HG03575 (cell line): ENCODE measurements around the gene VPS13D.

Experiments
- ATAC-seq: cut with Tn5 transposase; IDR thresholded peaks from one replicate; pipeline ENCODE4 v1.9.1; 2021; ENCODE audit not compliant: unreplicated experiment, insufficient number of reproducible peaks, low FRiP score; ENCODE audit errors: extremely low read depth

Gene VPS13D

DNA sequence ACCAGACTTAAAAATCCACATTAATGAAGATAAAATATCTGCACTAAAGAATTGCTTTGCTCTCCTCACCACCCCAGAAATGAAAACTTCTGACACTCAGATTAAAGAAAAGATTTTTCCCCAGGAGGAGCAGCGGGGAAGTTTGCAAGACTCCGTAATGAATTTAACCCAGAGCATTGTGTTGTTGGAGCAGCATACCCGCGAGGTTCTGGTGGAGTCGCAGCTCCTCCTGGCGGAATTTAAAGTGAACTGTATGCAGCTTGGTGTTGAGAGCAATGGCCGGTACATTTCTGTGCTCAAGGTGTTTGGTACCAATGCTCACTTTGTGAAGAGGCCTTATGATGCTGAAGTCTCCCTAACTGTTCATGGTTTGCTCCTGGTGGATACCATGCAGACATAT lies 46.4 kb downstream of the VPS13D start:
- ATAC-seq: no peak

GRCh38 chr1:12279003-12279402 lies 49.2 kb downstream of the VPS13D start:
- ATAC-seq: no peak

- ATAC-seq: no peak
Measured at GRCh38 chr1:12279728-12280464, 50.1 kb downstream of the VPS13D start.

DNA sequence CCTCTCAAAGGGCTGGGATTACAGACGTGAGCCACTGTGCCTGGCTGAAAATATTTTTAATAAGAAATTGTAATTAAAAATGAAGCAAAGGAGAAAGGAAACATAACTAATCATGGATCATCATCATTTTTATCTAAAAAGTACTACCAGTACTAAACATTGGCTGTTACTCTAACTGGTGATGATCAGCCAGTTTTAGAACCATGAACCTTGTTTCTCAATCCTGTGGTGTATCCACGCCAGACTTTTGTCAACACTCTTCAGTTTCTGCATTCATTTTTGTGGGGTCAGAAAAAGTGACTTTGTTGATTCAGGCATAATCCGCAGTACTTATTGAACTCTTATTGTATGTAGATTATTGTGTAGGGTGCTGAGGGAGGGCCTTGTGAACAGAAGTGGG lies 52.3 kb downstream of the VPS13D start:
- ATAC-seq: no peak

- no peak for ATAC-seq
Measured at GRCh38 chr1:12284486-12284885, 54.7 kb downstream of the VPS13D start.

DNA sequence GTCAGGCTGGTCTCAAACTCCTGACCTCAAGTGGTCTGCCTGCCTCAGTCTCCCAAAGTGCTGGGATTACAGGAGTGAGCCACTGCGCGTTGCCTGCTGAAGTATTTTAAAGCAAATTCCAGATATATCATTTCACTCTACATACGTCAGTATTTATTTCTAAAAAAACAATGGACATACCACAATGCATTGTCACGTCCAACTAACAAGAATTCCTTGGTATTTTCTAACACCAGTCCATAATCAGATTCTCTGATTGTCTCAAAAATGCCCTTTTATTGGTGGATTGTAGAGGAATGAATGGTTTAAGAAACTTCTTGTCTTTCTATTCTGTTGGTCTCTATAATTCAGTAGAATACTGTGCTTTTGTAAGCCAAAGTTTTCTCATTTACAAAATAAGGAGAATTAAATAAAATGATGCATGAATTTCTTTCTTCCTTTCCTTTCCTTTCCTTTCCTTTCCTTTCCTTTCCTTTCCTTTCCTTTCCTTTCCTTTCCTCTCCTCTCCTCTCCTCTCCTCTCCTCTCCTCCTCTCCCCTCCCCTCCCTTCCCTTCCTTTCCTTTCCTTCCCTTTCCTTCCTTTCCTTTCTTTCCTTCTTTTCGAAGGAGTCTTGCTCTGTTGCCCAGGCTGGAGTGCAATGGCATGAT lies 55.8 kb downstream of the VPS13D start:
- ATAC-seq: no peak

DNA sequence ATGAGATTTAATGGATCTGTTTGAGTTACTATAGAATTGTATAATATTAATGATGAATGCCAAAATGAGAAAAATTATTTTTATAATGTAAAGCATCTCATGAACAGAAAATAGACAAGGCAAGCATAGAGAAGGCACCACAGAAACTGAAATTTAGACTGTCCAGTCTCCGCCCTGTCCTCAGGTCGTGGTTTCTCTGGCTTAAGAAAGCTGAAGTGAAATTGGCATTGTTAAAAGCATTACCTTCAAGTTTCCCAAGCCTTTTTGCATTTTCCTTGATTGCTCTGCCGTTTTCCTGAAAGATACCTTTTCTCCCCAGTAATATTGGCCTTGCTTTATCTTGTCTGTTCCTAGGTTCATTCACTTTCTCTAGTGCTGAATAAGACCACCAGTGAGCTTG lies 58.0 kb downstream of the VPS13D start:
- no peak for ATAC-seq

- ATAC-seq: no peak
Measured at GRCh38 chr1:12290828-12291227, 61.0 kb downstream of the VPS13D start.

DNA sequence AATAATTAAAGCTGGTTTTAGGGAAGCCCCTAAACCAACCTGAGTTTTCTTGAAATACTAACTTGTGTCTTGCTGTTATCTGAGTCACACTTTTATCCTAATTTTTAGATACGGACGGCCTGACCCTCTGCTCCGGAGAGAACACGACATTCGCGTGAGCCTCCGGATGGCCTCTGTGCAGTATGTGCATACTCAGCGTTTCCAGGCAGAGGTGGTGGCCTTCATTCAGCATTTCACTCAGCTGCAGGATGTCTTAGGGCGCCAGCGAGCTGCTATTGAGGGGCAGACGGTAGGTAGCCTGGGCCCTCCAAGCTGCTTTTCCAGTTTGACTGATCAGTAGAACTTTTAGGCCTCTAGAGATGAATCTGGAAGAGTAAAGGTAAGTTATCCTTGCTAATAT lies 63.6 kb downstream of the VPS13D start:
- no peak for ATAC-seq

DNA sequence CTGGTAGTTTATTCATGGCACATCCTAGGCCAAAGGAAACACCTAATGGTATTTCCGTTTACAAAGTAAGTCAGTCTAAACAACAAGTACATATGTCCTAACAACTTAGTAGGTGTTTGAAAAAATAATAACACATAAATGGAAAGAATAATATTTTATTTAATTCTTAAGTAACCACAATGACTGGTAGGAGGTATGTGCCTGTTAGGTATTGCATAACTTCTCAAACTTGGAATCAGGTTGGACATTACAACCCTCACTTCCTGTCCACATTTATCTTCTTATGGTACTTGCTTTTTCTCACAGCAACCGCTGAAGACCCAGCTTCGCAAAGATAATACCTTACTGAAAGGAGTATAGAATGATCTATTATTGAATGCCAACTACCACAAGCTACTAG lies 64.2 kb downstream of the VPS13D start:
- ATAC-seq: no peak

DNA sequence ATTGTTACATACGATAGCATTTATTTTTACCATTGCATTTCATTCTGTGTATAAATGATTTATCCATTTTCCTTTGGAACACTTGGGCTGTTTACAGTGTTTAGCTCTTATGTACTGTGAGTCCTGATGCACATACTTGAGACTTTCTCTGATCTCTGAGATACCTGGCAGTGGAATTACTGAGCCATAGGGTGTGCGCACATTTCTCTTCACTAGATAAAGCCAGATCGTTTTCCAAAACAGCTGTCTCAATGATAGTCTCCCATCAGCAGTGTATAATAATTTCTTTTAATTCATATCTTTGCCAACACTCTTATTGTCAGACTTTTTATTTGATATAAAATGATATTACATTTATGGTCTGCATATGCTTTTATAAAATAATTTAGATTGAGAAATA lies 66.2 kb downstream of the VPS13D start:
- ATAC-seq: no peak

- peak; percentile 68 for ATAC-seq
Measured at GRCh38 chr1:12296623-12297022, 66.8 kb downstream of the VPS13D start.

- ATAC-seq: no peak
Measured at GRCh38 chr1:12300706-12301105, 70.9 kb downstream of the VPS13D start.

- ATAC-seq: no peak
Measured at GRCh38 chr1:12301518-12302237, 71.8 kb downstream of the VPS13D start.

- ATAC-seq: no peak
Measured at GRCh38 chr1:12302798-12303447, 73.1 kb downstream of the VPS13D start.

GRCh38 chr1:12305377-12305776 lies 75.5 kb downstream of the VPS13D start:
- no peak for ATAC-seq

- ATAC-seq: no peak
Measured at GRCh38 chr1:12309783-12310742, 80.2 kb downstream of the VPS13D start.

- ATAC-seq: no peak
Measured at GRCh38 chr1:12314333-12314903, 84.6 kb downstream of the VPS13D start.
